ENCODE data around the gene MTCH1. TPM values are rescaled to one million over a fixed set of nuclear protein-coding genes. Genes with fewer than 3 reads are reported as not detected.

The MTCH1 gene
- total and polyA plus RNA-seq, 9 of the 15 experiments (the other 6 are each of a cell fraction or from before 2014, with no cell fraction given), result 7.9 to 161 (median 118) TPM

GRCh38 chr6:36985808-36986703, at the start of gene MTCH1 (continued):
- TF ChIP-seq NEUROD1 (IDR thresholded peaks at IDR 0.05; ENCODE audit: borderline replicate concordance, low read depth, low read length, partially characterized antibody) (peak; percentile 83), MAX (CRISPR knock-in tag; IDR thresholded peaks at IDR 0.05) (peak; percentile 77; the same call in 1 of the 2 replicates), ZBTB7A (IDR thresholded peaks at IDR 0.05; ENCODE audit: borderline replicate concordance, control insufficient read depth, low read depth, low read length) (peak; percentile 55; the same call in 1 of the 2 replicates), SMARCA4 (IDR thresholded peaks at IDR 0.05) (no peak), ELF2 (CRISPR knock-in tag; IDR thresholded peaks at IDR 0.05) (peak; percentile 99)
- TF ChIP-seq, protein P1, sequence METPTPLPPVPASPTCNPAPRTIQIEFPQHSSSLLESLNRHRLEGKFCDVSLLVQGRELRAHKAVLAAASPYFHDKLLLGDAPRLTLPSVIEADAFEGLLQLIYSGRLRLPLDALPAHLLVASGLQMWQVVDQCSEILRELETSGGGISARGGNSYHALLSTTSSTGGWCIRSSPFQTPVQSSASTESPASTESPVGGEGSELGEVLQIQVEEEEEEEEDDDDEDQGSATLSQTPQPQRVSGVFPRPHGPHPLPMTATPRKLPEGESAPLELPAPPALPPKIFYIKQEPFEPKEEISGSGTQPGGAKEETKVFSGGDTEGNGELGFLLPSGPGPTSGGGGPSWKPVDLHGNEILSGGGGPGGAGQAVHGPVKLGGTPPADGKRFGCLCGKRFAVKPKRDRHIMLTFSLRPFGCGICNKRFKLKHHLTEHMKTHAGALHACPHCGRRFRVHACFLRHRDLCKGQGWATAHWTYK (CRISPR knock-in tag; IDR thresholded peaks at IDR 0.05), result peak; percentile 63
